GM21367 (cell line): Measurements from ENCODE around the gene CDIP1.

ENCODE experiments used
- ATAC-seq: cut with Tn5 transposase; IDR thresholded peaks from one replicate; pipeline ENCODE4 v1.9.1; 2021; ENCODE audit not compliant: unreplicated experiment

CDIP1 gene

DNA sequence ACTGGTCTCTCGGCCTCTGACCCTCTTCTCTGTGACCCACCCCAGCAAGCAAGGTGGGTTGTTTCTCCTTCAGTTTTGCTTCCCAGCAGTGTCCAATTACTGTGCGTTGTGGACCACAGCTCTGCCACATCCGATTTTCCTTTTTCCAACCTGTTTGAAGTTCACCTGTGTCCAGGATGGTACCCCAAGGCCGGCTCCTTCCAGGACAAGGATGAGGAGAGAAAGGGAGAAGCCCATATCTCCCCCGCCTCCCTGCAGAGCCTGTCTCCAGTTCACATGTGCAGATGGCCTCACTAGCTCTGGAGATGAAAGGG lies 77.7 kb downstream of the CDIP1 start:
- no peak for ATAC-seq
